GM10266 (cell line): ENCODE measurements around the gene MGME1.

Experiments
- DNase-seq: peaks from one replicate; pipeline ENCODE4 v3.0.0; 2012; ENCODE audit errors: extremely low spot score
- CTCF ChIP-seq: IDR thresholded peaks from 2 replicates; pipeline ENCODE4 v1.5.1; 2012; ENCODE audit warnings: mild to moderate bottlenecking, low read depth; ENCODE audit not compliant: control insufficient read depth, insufficient read depth; ENCODE audit errors: missing control alignments

The MGME1 gene

DNA sequence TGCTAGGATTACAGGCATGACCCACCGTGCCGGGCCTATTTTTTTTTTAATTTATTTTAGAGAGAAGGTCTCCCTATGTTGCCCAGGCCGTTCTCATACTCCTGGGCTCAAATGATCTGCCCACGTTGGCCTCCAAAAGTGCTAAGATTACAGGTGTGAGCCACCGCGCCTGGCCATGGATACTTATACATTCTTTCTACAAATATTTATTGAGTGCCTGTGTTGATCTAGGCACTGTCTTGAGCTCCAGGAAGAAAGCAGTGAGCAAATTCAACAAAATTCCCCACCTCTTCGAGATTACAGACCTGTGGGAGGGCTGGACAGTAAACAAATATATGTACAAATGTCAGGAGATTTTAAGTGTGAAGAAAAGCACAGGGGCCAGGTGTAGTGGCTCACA is 37.9 kb downstream of the MGME1 start:
- TF ChIP-seq CTCF, result no peak
- DNase-seq, result no peak

DNA sequence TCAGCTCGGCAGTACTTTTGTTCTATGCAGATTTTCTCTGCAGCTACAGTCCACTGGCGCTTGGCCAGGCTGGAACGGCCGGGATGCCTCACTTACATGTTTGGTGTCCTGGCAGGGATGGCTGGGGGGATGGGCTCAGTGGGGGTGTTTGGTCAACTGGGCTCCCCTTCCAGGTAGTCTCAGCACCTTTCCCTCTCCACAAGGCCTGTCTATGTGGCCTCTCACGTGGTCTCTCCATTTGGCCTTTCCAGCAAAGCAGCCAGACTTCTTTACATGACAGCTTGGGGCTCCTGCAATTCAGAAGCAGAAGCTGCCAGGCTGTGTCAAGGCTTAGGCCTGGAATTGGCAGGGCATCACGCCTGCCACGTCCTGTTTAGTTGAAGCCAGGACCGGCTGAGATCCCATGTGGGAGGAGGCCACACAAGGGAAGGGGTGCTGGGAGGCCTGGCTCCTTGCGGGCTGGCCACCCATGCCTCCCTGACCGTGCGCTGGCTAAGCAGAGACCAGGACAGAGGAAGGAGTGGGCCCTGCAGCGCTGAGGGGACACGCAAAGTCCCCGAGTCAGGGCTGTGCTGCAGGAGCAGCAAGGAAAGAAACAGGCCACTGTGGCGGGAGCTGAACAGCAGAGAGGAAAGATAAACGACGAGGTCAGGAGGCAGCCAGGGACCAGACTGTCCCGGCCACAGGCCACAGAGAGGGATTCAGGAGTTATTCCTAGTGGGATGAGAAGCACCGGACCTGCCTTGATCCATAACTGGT is 38.9 kb downstream of the MGME1 start:
- no peak for TF ChIP-seq CTCF
- no peak for DNase-seq

DNA sequence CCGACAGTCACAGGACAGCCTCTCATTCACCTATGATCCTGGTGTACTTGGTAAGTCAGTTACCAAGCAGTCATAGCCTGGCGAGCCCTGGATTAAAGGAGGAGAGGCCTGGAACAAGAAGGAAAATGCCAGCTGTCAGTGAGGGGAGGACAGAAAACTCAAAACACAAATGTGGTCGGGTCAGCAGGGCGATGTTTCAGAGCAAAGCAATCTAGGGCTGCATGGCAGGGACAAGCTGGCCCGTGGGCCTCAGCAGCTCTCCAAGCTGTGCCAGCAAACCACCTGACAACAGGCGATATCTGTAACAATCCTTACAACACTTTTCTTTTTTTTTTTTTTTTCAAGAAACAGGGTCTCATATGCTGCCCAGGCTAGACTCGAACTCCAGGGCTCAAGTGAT is 40.3 kb downstream of the MGME1 start:
- DNase-seq, result no peak
- no peak for TF ChIP-seq CTCF

DNA sequence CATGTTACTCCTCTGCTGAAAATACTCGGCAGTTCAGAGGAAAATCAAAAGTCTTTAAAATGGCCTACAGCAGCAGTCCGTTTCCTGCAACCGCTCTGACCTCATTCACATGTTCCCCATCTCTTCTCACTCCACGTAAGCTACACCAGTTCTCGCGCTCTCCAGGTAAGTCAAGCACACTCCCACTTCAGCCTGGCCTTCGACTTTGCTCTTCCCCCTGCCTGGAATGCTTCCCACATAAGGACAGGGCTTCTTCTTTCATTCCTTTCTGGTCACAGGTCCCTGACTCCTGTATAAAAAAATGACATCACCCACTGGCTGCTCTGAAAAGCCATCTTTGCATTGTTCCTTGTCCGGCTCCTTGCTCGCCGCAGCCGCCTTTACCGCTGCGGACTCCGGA is 42.7 kb downstream of the MGME1 start:
- DNase-seq, result no peak
- TF ChIP-seq CTCF, result no peak

DNA sequence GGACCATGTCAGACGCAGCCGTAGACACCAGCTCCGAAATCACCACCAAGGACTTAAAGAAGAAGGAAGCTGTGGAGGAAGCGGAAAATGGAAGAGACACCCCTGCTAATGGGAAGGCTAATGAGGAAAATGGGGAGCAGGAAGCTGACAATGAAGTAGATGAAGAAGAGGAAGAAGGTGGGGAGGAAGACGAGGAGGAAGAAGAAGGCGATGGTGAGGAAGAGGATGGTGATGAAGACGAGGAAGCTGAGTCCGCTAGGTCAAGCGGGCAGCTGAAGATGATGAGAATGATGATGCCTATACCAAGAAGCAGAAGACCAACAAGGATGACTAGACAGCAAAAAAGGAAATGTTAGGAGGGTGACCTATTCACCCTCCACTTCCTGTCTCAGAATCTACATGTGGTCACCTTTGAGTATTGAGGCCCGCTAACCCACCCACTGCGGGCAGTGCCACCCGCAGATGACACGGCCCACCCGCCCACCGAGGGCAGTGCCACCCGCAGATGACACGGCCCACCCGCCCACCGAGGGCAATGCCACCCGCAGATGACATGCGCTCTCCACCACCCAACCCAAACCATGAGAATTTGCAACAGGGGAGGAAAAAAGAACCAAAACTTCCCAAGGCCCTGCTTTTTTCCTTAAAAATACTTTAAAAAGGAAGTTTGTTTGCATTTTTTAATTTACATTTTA is 43.3 kb downstream of the MGME1 start:
- no peak for DNase-seq
- no peak for TF ChIP-seq CTCF

GRCh38 chr20:18012901-18013300 is 44.1 kb downstream of the MGME1 start:
- no peak for TF ChIP-seq CTCF
- no peak for DNase-seq

DNA sequence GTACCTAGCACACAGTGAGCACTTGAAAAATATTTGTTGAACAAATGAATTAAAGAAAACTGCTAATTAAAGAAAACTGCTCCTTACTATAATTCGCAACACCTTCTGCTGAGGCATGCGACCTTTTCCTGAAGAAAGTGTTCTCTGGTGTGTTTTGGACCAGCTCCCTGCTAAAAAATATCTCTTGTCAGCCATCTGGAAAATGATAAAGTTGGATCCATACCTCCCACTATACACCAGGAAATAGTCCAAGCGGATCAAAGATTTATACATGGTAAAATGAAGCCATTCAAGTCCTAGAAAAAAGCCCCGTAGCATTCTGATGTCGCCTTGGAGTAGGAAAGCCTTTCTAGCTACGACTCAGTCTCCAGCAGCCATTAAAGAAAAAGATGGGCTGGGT is 45.6 kb downstream of the MGME1 start:
- DNase-seq, result no peak

More for the DNA sequence above, 45.6 kb downstream of the MGME1 start:
- no peak for TF ChIP-seq CTCF
